ENCODE results near the gene MICA. TPM values are rescaled to one million over a fixed set of nuclear protein-coding genes. Genes with fewer than 3 reads are reported as not detected.
"Not testable (repeated sequence)": the region's sequence is repeated elsewhere in the genome, so short reads cannot be mapped to it uniquely, and the experiment has no call there.

The MICA gene
- total RNA-seq, 1 donor from 2014 or later, result 0.82 TPM

DNA sequence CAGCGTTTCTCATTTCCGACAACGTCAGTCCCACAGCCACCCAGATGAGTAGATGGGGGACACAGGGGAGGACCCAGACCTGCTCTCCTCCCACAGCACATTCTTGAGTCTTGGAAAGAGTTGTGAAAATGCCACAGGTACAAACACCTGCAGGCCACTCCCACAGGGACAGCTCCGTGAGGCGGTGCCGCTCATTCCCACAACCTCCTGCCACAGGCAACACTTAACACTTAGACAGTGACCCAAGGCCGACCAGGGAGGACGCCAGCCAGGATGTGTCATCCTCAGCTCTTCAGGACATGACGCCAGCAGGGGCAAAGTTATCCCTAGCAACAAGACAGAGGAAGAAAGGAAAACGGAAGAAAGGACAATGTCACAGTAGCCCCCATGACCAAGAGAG lies 23.5 kb upstream of the MICA start:
- no peak for DNase-seq (ENCODE audit: low spot score in 2 of 2)
- no peak for FAIRE-seq

- FAIRE-seq (no peak), DNase-seq (ENCODE audit: low spot score in 2 of 2) (no peak)
Observed at GRCh38 chr6:31381666-31382065, 21.7 kb upstream of the MICA start.

- FAIRE-seq (no peak), DNase-seq (ENCODE audit: low spot score in 2 of 2) (no peak)
Observed at GRCh38 chr6:31383149-31383548, 20.2 kb upstream of the MICA start.

DNA sequence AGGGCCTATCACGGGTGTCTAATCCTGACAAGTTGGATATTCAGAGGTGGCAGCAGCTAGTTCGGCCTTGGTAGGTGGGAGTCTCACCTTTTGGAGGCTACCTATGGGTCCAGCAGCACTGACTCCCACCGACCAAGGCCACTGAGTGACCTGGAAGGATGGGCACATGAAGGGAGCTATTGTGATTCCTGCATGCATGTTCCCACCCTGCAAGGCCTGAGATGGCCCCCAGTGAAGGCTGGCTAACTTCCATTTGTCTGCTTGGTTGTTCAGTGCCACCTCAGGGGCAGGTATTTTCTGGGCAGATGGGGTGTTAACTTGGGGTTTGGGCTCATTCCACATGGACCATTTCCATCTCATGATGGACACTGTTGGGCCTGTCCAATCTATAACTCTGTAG lies 18.4 kb upstream of the MICA start:
- no peak for DNase-seq (ENCODE audit: low spot score in 2 of 2)
- FAIRE-seq, result no peak

- DNase-seq (ENCODE audit: low spot score in 2 of 2) (no peak), FAIRE-seq (no peak)
Observed at GRCh38 chr6:31386099-31386498, 17.3 kb upstream of the MICA start.

GRCh38 chr6:31386977-31387376 lies 16.4 kb upstream of the MICA start:
- DNase-seq (ENCODE audit: low spot score in 2 of 2) (no peak), FAIRE-seq (no peak)

DNA sequence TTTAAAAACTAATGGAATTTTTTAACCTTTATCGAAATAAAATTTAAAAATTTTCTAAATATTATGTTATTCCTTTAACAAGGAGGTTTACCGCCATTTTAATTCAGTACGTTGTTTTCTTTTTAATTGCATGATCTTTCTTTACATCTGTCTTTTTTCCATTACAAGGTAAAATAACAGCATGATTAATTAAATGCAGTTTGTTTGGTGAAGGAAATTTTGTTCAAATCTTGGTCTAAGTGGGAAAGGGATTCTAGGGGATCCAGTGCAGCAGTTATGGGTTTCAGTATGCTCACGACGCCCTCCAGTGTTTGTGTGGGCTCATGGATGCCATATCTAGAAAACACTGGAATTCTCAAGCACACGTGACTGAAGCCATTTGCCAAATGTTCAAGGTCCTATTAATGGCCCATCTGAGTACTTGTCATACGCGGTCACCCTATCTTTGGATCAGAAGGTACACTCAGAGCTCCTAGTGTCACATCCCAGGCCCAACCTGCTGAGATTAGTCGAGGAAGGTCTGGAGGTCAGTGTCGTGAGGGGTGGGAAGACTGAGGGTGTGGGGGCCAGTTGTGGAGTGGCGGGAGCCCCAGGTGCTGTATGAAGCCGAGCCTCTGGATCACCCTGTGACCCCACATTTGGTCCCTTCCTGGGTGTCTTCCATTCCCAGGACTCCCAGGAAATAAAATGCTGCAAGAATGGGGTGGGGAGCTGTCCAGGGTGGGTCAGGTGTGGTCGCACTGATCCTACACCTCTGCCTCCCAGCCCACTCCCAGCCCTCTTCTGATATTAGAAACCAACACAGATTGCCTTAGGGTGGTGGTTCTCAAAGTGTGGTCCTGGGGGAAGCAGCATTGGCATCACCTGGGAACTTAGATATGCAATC lies 14.2 kb upstream of the MICA start:
- FAIRE-seq; DNase-seq (ENCODE audit: low spot score in 2 of 2): not testable (repeated sequence)

- not testable (repeated sequence) for FAIRE-seq; DNase-seq (ENCODE audit: low spot score in 2 of 2)
Observed at GRCh38 chr6:31389802-31390132, 13.6 kb upstream of the MICA start.

- FAIRE-seq (no peak), DNase-seq (ENCODE audit: low spot score in 2 of 2) (no peak)
Observed at GRCh38 chr6:31393932-31394331, 9.5 kb upstream of the MICA start.

GRCh38 chr6:31394381-31394780 lies 9.0 kb upstream of the MICA start:
- FAIRE-seq (no peak), DNase-seq (ENCODE audit: low spot score in 2 of 2) (no peak)

GRCh38 chr6:31395832-31396231 lies 7.6 kb upstream of the MICA start:
- no peak for FAIRE-seq
- no peak for DNase-seq (ENCODE audit: low spot score in 2 of 2)

DNA sequence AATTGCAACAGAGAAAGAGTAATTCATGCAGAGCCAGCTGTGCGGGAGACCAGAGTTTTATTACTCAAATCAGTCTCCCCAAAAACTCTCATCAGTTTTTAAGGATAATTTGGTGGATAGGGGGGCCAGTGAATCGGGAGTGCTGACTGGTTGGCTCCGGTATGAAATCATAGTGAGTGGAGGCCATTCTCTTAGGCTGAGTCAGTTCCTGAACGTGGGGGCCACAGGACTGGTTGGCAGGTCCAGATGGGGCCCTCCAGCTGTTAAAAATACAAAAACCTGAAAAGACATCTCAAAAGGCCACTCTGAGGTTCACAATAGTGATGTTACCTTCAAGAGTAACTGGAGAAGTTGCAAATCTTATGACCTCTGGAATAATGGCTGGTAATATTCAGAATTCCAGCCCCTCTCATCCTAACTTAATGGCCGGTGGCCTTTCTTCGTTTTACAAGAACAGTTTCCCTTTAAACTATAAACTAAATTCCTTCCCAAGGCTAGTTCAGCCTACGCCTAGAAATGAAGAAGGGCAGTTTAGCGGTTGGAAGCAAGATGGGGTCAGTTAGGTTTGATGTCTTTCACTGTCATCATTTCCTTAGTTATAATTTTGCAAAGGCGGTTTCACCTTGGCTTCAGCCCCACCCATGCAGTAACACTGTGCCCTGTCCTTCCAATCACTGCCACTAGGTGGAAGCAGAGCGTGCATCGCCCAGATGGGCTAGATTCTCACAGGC lies 6.8 kb upstream of the MICA start:
- FAIRE-seq (no peak), DNase-seq (ENCODE audit: low spot score in 2 of 2) (peak; percentile 42 to 66)

- not testable (repeated sequence) for DNase-seq (ENCODE audit: low spot score in 2 of 2); FAIRE-seq
Observed at GRCh38 chr6:31397153-31397499, 6.3 kb upstream of the MICA start.

- no peak for FAIRE-seq
Observed at GRCh38 chr6:31397901-31398525, 5.4 kb upstream of the MICA start.

GRCh38 chr6:31399589-31400466 lies 3.6 kb upstream of the MICA start:
- DNase-seq (ENCODE audit: low spot score in 2 of 2), result peak; percentile 50 to 58
- FAIRE-seq, result no peak

More at GRCh38 chr6:31397901-31398525, 5.4 kb upstream of the MICA start:
- DNase-seq (ENCODE audit: low spot score in 2 of 2), result no peak

DNA sequence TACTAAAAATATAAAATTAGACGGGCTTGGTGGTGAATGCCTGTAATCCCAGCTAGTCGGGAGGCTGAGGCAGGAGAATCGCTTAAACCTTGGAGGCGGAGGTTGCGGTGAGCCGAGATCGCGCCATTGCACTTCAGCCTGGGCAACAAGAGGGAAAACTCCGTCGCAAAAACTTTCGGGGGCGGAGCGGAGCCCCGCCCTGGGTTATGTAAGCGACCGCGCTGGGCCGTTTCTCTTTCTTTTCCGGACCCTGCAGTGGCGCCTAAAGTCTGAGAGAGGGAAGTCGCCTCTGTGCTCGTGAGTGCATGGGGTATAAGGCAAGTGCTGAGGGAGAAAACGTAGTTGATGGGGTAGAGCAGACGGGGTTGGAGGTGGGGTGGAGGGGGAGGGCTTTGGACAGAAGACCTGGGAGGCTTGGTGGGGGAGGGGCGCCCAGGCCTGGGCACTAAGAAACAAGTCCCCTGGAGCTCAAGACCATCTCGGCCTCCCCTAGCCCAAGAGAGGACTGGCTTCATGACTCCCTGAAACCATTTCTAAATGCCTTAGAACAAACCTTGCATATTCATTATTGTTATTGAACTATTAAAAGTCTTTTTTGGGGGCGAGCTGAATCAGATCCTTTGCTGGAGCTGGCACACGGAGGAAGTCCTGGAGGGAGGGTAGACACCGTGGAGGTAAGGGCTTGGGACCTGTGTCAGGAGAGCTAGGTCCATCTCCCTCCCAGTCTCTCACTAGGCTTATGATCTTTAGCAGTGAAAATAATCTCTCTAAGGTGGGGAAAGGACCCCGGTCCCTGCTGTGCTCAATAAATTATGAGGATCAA lies 2.7 kb upstream of the MICA start:
- no peak for FAIRE-seq
- DNase-seq (ENCODE audit: low spot score in 2 of 2), result peak in 1 of 2 donors; percentile 26

- no peak for FAIRE-seq
- no peak for DNase-seq (ENCODE audit: low spot score in 2 of 2)
Observed at GRCh38 chr6:31401403-31401802, 2.0 kb upstream of the MICA start.

DNA sequence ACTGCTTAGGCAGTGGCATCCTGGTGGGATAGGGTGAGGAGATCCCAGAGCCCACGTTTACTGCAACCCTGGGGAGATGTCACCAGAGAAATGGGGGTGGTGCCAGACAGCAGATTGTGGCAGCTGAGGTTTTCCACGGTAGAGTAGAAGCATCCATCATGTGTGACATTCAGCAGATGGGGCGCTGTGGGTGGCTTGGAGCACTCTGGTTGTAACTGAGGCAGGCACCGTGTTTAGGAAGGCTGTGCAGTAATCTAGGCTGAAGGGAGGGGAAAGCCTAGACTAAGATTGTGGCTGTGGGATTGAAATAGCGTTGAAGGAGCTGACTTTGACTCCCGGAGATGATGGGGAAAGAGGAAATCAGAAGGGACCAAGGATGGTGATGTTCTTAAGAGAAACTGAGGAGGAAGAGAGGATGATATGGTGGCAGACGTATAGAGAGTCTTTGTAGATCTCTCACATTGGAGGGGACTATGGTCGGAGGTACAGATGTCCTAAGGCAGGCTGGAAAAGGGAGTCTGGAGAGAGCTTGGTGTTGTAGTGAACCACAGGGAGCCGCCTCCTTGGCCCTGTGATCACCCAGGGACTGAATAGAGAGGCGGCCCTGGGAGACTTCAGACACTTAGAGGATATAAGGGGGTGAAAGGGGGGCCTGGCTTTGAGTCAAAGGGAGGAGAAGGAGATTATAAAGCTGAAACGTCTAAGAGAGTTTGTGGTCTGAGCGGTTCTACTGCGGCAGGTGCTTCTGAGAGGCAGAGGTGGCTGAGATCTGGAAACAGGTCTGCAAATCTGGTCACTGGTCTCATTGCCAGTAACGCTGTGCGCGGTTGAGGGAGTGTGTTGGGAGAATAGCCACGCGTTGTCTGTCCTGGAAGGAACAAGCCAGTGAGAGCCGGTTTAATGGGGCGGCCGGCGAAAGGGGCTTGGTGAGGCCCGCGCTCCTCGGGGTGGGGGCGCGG lies 792 bp upstream of the MICA start:
- FAIRE-seq (no peak), DNase-seq (ENCODE audit: low spot score in 2 of 2) (no peak)

- not testable (repeated sequence) for FAIRE-seq; DNase-seq (ENCODE audit: low spot score in 2 of 2)
Observed at GRCh38 chr6:31404061-31404364, 618 bp downstream of the MICA start.

Data from frontal cortex (tissue), 4 donors.